CD4-positive, alpha-beta T cell treated with Interleukin-15 for 1 hour (primary cell): Measurements from ENCODE around the gene CLK3.
"Not testable (repeated sequence)": the region's sequence is repeated elsewhere in the genome, so short reads cannot be mapped to it uniquely, and the experiment has no call there.

Experiments used
- DNase-seq: peaks from one replicate; pipeline ENCODE4 v3.0.0-alpha.2; 2020

The CLK3 gene

GRCh38 chr15:74621936-74622335 is 6.3 kb downstream of the CLK3 start:
- no peak for DNase-seq

- no peak for DNase-seq
Observed at GRCh38 chr15:74622758-74623157, 7.1 kb downstream of the CLK3 start.

- DNase-seq: no peak
Observed at GRCh38 chr15:74624020-74624602, 8.5 kb downstream of the CLK3 start.

GRCh38 chr15:74625693-74626092 is 10.1 kb downstream of the CLK3 start:
- no peak for DNase-seq

GRCh38 chr15:74626336-74626735 is 10.7 kb downstream of the CLK3 start:
- no peak for DNase-seq

- peak; percentile 21 for DNase-seq
Observed at GRCh38 chr15:74626752-74627692, 11.4 kb downstream of the CLK3 start.

GRCh38 chr15:74627766-74628165 is 12.1 kb downstream of the CLK3 start:
- no peak for DNase-seq

GRCh38 chr15:74628199-74628598 is 12.6 kb downstream of the CLK3 start:
- no peak for DNase-seq

GRCh38 chr15:74628949-74629348 is 13.3 kb downstream of the CLK3 start:
- DNase-seq: no peak

GRCh38 chr15:74629696-74630095 is 14.1 kb downstream of the CLK3 start:
- not testable (repeated sequence) for DNase-seq

- DNase-seq: peak; percentile 39
Observed at GRCh38 chr15:74630284-74631086, 14.8 kb downstream of the CLK3 start.

- no peak for DNase-seq
Observed at GRCh38 chr15:74631087-74631385, 15.4 kb downstream of the CLK3 start.

GRCh38 chr15:74631408-74631807 is 15.8 kb downstream of the CLK3 start:
- DNase-seq: no peak

- peak; percentile 58 for DNase-seq
Observed at GRCh38 chr15:74631935-74632560, 16.4 kb downstream of the CLK3 start.

- no peak for DNase-seq
Observed at GRCh38 chr15:74632601-74633000, 17.0 kb downstream of the CLK3 start.

- no peak for DNase-seq
Observed at GRCh38 chr15:74633781-74634180, 18.1 kb downstream of the CLK3 start.

GRCh38 chr15:74635228-74635627 is 19.6 kb downstream of the CLK3 start:
- peak; percentile 73 for DNase-seq

GRCh38 chr15:74636984-74637383 is 21.3 kb downstream of the CLK3 start:
- no peak for DNase-seq

- DNase-seq: no peak
Observed at GRCh38 chr15:74641151-74641550, 25.5 kb downstream of the CLK3 start.

- DNase-seq: no peak
Observed at GRCh38 chr15:74642348-74642733, 26.7 kb downstream of the CLK3 start.

- DNase-seq: no peak
Observed at GRCh38 chr15:74642734-74643664, 27.4 kb downstream of the CLK3 start.

GRCh38 chr15:74643665-74644204 is 28.1 kb downstream of the CLK3 start:
- DNase-seq: no peak
